Brain pericyte (primary cell): ENCODE measurements around the gene GAK.
"Not testable (repeated sequence)": the region's sequence is repeated elsewhere in the genome, so short reads cannot be mapped to it uniquely, and the experiment has no call there.

ENCODE experiments used
- DNase-seq: peaks from one replicate; pipeline ENCODE4 v3.0.0-alpha.2; 2012; ENCODE audit warnings: low read depth, low spot score

GAK gene

GRCh38 chr4:952881-953573, 20.9 kb upstream of the GAK start:
- no peak for DNase-seq

DNA sequence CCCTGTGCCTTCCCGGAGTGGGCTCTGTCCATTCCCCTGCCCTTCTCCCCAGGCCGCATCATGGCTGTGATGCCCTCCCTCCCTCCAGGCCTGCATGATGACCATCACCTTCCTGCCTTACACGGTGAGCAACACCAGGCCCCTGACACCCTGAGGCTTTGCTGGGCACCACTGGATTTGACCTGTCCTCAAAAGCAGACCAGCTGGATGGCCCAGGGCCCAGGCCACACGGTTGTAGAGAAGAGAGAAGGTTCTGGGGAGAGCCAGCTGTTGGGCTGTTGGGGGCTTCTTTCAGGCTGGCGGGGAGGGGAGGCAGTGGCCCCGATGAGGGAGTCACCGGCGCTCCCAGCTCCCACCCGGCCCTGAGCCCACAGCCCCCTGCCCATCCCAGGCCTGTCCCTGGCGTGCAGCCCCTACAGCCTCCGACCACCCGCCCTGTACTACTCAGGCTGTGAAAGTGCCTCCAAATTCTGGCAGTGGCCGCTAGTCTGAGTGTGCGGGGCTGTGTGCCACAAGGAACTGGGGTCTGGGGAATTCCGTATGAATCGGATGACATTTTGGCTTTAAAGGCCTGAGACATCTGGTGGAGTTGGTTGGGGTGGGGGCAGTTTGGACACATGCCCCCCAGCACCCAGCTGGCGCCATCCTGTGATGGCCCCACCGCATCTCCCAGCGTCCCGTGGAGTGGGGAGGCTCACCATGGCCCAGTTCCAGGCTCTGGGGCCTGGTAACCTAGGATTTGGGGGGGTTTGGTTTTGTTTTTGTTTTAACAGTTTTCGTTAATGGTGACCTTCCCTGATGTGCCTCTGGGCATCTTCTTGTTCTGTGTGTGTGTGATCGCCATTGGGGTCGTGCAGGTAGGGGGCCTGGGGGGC, 19.7 kb upstream of the GAK start:
- no peak for DNase-seq

DNA sequence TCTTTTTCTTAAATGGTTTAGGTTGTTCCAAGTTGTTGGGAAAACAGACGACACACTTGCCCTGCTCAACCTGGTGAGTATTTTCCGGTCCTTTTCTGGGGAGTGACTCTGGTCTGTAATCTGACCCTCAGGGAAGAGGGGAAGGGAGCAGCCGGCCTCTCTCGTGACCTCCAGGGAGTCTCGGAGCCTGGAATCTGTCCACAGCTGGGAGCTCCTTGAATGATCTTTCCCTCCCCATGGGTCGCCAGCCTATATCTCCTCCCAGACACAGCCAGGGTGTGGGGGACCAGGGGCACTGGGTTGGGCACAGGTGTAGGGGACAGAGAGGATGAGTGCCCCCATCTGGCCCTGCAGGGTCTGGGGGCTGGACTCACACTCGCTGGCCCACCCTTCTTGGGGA, 19.1 kb upstream of the GAK start:
- no peak for DNase-seq

DNA sequence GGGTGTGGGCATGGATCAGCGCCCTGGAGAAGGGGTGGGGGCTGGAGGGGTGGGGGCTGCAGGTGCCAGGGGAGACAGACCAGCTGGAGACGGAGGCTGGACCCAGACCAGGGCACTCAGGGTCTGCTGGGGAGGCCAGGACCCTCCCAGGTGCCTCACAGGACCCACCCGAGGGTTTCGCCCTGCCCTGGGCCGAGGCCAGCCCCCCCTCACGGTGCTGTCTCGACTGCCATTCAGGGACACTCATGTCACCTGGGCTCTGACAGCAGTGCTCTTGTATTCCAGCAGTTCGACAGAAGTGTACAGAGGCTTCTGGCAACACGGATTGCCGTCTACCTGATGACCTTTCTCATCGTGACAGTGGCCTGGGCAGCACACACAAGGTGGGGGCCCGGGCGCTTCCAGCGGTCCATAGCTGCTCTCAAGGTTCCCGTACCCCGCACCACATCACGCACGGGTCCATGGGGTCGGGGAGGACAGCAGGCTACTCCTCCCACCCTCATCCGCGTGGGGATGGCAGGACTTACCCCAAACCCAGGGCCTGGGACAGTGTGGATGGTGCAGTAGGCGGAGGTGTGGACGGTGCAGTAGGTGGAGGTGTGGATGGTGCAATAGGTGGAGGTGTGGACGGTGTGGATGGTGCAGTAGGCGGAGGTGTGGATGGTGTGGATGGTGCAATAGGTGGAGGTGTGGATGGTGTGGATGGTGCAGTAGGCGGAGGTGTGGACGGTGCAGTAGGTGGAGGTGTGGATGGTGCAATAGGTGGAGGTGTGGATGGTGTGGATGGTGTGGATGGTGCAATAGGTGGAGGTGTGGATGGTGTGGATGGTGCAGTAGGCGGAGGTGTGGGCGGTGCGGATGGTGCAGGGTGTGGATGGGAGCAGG, 18.3 kb upstream of the GAK start:
- DNase-seq, result no peak

DNA sequence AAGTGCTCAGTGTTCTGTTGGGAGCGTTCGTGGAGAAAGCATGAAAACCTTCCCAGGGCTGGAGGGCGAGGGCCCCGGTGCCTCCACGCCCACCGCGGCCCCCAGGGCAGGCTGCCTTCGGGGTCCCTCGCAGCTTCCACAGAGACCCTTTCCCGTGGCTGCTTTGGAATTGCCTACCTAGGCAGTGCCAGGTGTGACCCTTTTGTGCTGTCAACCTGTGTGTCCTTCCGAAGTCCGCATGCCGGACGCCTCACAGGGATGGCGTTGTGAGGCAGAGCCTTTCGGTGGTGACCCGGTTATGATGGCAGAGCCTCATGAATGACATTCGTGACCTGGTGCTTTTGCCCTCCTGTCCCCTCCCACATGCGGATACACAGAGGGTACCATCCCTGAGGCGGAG, 17.5 kb upstream of the GAK start:
- no peak for DNase-seq

GRCh38 chr4:948936-949300, 16.8 kb upstream of the GAK start:
- no peak for DNase-seq

DNA sequence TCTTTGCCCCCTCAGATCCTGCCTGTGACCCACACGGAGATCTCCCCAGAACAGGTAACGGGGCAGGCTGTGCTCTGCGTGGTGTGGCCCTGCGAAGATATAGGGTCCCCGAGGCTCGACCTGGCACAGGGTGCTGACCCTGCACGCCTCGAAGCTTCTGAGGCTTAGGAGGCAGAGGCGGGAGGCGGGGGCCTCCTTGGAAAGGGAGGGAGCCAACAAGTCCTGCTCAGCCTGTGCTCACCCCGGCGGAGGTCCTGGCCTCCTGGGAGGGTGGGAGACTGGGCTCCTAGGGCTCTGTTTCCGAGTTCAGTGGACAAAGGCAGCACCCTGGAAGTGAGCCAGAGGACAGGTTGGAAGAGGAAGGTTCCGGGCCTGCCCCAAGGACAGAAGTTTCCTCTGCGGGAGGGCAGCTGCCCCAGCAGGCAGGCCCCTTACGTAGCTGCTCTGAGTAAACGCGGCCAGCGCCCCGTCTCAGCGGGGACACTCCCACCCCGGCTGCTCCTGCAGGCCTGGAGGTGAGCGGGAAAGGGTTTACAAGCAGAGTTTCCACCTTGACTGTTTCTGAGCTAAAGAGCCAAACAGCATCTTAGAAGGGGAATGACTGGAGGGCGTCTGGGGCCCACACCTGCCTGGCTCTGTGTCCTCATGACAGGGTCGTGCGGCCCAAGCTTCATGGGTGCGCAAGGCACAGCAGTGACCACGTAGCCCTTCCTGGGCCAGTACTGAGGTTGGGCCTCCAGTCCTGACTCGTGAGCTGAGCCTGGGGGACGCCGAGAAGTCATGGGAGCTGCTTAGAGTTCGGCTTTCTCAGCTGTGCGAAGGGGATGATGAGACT, 16.2 kb upstream of the GAK start:
- no peak for DNase-seq

DNA sequence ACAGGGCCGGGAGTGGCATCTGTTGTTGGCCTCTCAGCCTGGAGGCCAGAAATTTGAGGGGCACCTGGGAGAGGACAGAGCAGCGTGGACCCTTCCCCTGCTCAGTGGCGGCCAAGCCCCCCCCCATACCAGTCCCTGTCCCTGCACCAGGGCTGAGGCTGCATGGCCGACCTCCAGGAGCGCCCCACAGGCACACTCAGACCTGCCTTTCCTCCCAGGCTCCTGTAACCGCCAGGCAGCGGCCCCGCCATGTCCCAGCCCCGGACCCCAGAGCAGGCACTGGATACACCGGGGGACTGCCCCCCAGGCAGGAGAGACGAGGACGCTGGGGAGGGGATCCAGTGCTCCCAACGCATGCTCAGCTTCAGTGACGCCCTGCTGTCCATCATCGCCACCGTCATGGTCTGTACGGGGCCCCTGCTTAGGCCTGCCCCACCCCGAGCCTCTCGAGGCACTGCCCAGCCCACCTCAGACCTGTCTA, 15.4 kb upstream of the GAK start:
- DNase-seq, result no peak

GRCh38 chr4:946517-947471, 14.7 kb upstream of the GAK start:
- no peak for DNase-seq

DNA sequence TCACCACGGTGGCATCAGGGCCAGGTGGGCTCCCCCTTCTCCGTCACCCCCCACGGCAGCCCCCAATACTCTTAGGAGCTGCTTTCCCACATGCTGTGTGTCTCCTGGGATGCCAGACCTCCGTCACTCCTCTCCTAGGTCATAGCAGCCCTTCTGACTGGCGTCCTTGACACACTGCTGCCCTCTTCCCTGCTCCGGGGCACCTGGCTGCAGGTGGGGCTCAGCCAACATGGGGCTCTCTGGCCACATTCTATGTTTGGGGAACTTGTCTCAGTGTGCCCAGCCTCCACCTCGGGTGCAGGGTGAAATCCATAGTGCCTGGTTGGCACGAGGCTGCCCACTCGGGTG, 14.0 kb upstream of the GAK start:
- DNase-seq, result no peak

- no peak for DNase-seq
Measured at GRCh38 chr4:945274-946102, 13.4 kb upstream of the GAK start.

GRCh38 chr4:939508-939907, 7.4 kb upstream of the GAK start:
- DNase-seq, result not testable (repeated sequence)

DNA sequence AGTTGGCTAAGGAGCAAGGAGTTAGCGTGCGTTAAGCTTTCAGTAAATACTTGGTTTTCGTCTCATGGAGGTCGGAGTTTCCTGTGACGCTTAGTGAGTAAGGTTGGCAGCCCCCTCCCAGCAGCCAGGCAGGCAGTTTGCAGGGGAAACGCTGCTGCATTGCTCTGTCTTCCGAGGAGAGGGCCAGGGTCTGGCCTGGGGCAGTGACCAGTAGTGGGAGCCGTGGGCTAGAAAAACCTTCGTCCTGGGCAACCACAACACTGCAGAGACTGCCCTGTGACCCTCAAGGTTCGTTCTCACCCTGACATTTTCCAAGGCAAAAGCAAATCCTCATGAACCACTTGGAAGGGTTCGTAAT, 576 bp upstream of the GAK start:
- no peak for DNase-seq

- no peak for DNase-seq
Measured at GRCh38 chr4:931194-931959, 739 bp downstream of the GAK start.

DNA sequence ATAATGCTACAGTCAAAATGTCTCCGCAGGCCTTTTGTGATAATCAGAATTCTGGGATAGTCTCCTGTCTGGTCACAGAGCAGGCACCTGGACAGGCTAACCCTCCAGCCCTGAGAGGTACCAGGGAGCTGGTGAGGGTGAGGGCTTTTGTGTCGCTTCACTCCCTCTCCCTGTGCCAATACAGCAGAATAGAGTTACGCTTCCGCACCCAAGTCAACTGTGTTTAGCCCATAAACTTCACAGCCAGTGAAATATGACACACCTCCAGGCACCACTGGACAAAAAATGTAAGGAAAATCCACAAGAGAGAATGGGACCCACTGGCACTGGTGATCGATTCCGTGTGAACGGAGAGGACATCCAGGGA, 1.3 kb downstream of the GAK start:
- DNase-seq, result no peak

GRCh38 chr4:930028-930551, 2.0 kb downstream of the GAK start:
- no peak for DNase-seq

- no peak for DNase-seq
Measured at GRCh38 chr4:929096-929765, 2.9 kb downstream of the GAK start.

GRCh38 chr4:927566-927965, 4.5 kb downstream of the GAK start:
- DNase-seq, result not testable (repeated sequence)
